SH-SY5Y (cell line): ENCODE data around the gene TAF6.

Experiments used
- GATA2 ChIP-seq: IDR thresholded peaks from 2 replicates; pipeline ENCODE4 v1.6.1; 2011; ENCODE audit warnings: mild to moderate bottlenecking, low read depth, low read length
- GATA3 ChIP-seq: IDR thresholded peaks from 2 replicates; pipeline ENCODE4 v1.6.1; 2011; ENCODE audit warnings: low read depth, mild to moderate bottlenecking, low read length, moderate library complexity

DNA sequence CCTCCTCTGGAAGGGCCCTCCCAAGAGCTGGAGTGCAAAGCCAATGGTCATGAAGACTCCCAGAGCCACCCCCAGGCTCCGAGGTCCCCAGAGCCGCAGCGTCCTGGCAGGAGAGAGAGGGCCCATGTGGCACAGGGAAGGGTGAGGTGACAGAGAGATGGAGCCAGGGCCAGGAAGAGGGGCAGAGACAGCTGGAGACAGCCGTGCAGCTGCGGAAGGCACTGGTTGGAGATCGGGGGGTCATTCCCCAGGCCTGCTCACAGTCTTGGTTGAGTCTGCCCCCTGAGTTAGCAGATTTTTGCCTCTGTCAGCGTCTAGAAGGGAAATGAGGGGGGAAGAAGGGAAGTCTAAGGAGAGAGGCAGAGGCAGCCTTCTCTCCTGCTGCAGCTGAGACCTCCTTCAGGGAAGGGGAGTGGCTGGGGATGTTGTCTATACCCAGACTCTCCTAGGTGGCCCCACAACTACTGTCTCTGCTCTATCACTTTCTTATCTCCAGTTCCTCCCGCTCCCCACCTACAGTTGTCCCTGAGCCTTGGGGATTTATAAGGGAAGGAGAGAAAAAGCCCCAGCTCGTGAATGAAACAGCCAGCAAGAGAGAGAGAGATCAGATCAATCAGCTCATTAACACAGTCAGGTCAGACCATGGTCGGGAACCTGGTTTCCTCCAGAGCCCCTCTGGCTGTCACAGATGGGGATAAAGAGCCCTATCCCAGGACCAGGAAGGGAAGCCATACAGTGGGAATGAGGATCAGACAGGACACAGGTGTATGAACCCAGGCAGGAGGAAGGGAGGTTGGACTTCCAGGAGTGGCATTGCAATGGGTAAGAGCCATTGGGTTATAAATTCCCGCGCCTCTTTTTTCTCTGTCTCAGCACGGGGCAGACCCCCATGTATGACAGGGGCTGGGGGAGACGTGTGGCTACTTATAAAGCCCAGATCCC is 48.1 kb upstream of the TAF6 start:
- TF ChIP-seq GATA2 (no peak; the same call in 1 of the 2 replicates), GATA3 (no peak)
